Pancreas (tissue), 10 donors: ENCODE results near the gene HOXA3. TPM values are rescaled to one million over a fixed set of nuclear protein-coding genes. Genes with fewer than 3 reads are reported as not detected.

ENCODE experiments used
- ATAC-seq, 4 donors: fragments of 200-7000 bp; cut with Tn5 transposase; one replicate each; pipeline versions ENCODE4 v1.8.0 to v1.9.1; 2020; ENCODE audit warnings: mild to moderate bottlenecking in 4 of 4, moderate library complexity in 4 of 4
- DNase-seq, 6 donors: peaks; one replicate each; pipeline ENCODE4 v3.0.0-alpha.2; 2020
- FAIRE-seq: peaks from 2 replicates; lab custom pipeline; 2012; peaks lifted over from hg19 to GRCh38; lab: Jason Lieb, UNC
- H3K27ac ChIP-seq, 4 donors: fragments of 200-600 bp; sonication (generic); 1 replicate in 3 of 4; 2 replicates in 1 of 4; pipeline versions ENCODE4 v1.5.0 to v1.8.0; 2020
- H3K27me3 ChIP-seq, 4 donors: fragments of 200-600 bp; one replicate each; pipeline ENCODE4 v1.8.0; 2021
- H3K36me3 ChIP-seq, 3 donors: fragments of 200-600 bp; sonication (generic) in 1 of 3; one replicate each; pipeline versions ENCODE4 v1.5.0 to v1.8.0; 2020 to 2021
- H3K4me1 ChIP-seq, 3 donors: fragments of 200-600 bp; one replicate each; pipeline ENCODE4 v1.8.0; 2021
- H3K4me3 ChIP-seq, 4 donors: fragments of 200-600 bp; sonication (generic) in 2 of 4; one replicate each; pipeline versions ENCODE4 v1.5.0 to v1.8.0; 2020 to 2021
- H3K9me3 ChIP-seq, 4 donors: fragments of 200-600 bp; one replicate each; pipeline ENCODE4 v1.8.0; 2021
- CTCF ChIP-seq, 4 donors: fragments of 200-600 bp; sonication (generic) in 3 of 4; IDR thresholded peaks; one replicate each; pipeline versions ENCODE4 v1.5.0 to v1.8.0; 2021; ENCODE audit warnings: antibody characterized with exemption in 4 of 4
- WGBS, 2 donors: extraction: QIAGEN DNeasy Blood & Tissue Kit; methylation state at CpG; one replicate each; pipeline ENCODE4 v1.1.7; 2013; 5-methylcytosine and 5-hydroxymethylcytosine counted together
- intact Hi-C, 3 donors: fragments of 100-400 bp; cut with DNase I; formaldehyde crosslinking; loops; one replicate each; pipeline versions ENCODE4 v1.11.1 to v1.14.2; 2022
- polyA plus RNA-seq, 2 donors: library from polyadenylated mRNA; stranded (reverse); fragments of 200-250 nt; gene quantifications; one replicate each; pipeline ENCODE4 v1.2.3, GENCODE V29; 2013
- total RNA-seq, 6 donors: library from RNA; stranded (reverse); fragmentation: NEBNext Ultra II Directional in 4 of 6; extraction: Animal tissue kit (Norgen Biotek cat#: 25700) in 4 of 6; gene quantifications; one replicate each; pipeline versions ENCODE4 v1.2.1 to v1.2.4, GENCODE V29; 2021 to 2023
- donor health status: healthy with polysubstance abuse.
- donor health status: DM: no; HTN: no; CAD: no; lungs with moderate emphysema.
- donor health status: DM: no; HTN: no; CAD: no.
- donor health status: control.
- donor health status: control.
- donor health status: Bipolar disorder and iron deficiency.
- donor health status: DM: yes; HTN: yes; CAD: no.
- donor health status: DM: no; HTN: no; CAD: no.
- donor health status: DM: no; HTN: no; CAD: no.
- donor health status: DM: yes; HTN: yes; CAD: no.

The HOXA3 gene
- total and polyA plus RNA-seq, 8 donors = 0.13 to 1.9 (median 0.43) TPM; not detected in 1

GRCh38 chr7:27088002-27088922, 64.1 kb downstream of the HOXA3 start:
- intact Hi-C loops = no loop called here
- no peak for TF ChIP-seq CTCF (IDR thresholded peaks at IDR 0.05)
- DNase-seq (peak in 1 of 6 donors; percentile 36), ATAC-seq (no peak), FAIRE-seq (no peak)
- 17 to 19% methylated on average over 56 to 68 of the region's 68 CpGs for WGBS, 2 donors
- H3K4me3 ChIP-seq = no peak overlapping the region
- H3K9me3 ChIP-seq = no peaks in the 10 kb centered on the region
- no peaks in the 10 kb centered on the region for H3K4me1 ChIP-seq
- no peaks in the 10 kb centered on the region for H3K36me3 ChIP-seq
- no peak overlapping the region for H3K27ac ChIP-seq
- H3K27me3 ChIP-seq = peaks cover 0 to 53% (median 6%) of the 10 kb centered on the region in 4 donors

GRCh38 chr7:27083646-27084045, 68.7 kb downstream of the HOXA3 start:
- Histone ChIP-seq H3K4me3 (no peak overlapping the region), H3K9me3 (no peaks in the 10 kb centered on the region), H3K36me3 (no peaks in the 10 kb centered on the region), H3K27ac (no peak overlapping the region), H3K4me1 (no peaks in the 10 kb centered on the region), H3K27me3 (peaks cover 0 to 21% (median 6%) of the 10 kb centered on the region in 4 donors)
- WGBS, 2 donors = 75 to 81% methylated on average over 2 of the region's 2 CpGs
- FAIRE-seq (no peak), DNase-seq (no peak), ATAC-seq (no peak)
- no peak for TF ChIP-seq CTCF (IDR thresholded peaks at IDR 0.05)
- intact Hi-C loops = no loop called here

GRCh38 chr7:27082171-27082570, 70.2 kb downstream of the HOXA3 start:
- no peak for TF ChIP-seq CTCF (IDR thresholded peaks at IDR 0.05)
- no peak for ATAC-seq
- no peak overlapping the region for H3K27ac ChIP-seq
- intact Hi-C loops = no loop called here
- H3K4me3 ChIP-seq = no peak overlapping the region
- no peak for DNase-seq
- 78 to 81% methylated on average over 1 of the region's 1 CpG for WGBS, 2 donors
- FAIRE-seq = no peak
- H3K36me3 ChIP-seq = no peaks in the 10 kb centered on the region
- H3K27me3 ChIP-seq = peaks cover 0 to 9% (median 0%) of the 10 kb centered on the region in 4 donors
- no peaks in the 10 kb centered on the region for H3K4me1 ChIP-seq
- no peaks in the 10 kb centered on the region for H3K9me3 ChIP-seq

GRCh38 chr7:27080844-27081436, 71.4 kb downstream of the HOXA3 start:
- WGBS, 2 donors = 62 to 70% methylated on average over 4 of the region's 4 CpGs
- DNase-seq = no peak

More at GRCh38 chr7:27080844-27081436, 71.4 kb downstream of the HOXA3 start:
- intact Hi-C loops = no loop called here
- no peaks in the 10 kb centered on the region for H3K27me3 ChIP-seq
- TF ChIP-seq CTCF (IDR thresholded peaks at IDR 0.05) = no peak
- no peak overlapping the region for H3K4me3 ChIP-seq
- no peaks in the 10 kb centered on the region for H3K36me3 ChIP-seq
- ATAC-seq = no peak
- no peak overlapping the region for H3K27ac ChIP-seq
- H3K4me1 ChIP-seq = no peaks in the 10 kb centered on the region
- FAIRE-seq = no peak
- H3K9me3 ChIP-seq = no peaks in the 10 kb centered on the region
